OCI-LY1 (cell line): Measurements from ENCODE around the gene NKX3-2.

ENCODE experiments used
- H2AFZ ChIP-seq: fragments of 200-600 bp; sonication (generic), shearing (Covaris generic); 2 replicates; pipeline ENCODE4 v1.6.0; 2014; ENCODE audit warnings: antibody characterized with exemption, mild to moderate bottlenecking, low read length
- H3F3A ChIP-seq: fragments of 200-600 bp; sonication (generic), shearing (Covaris generic); 2 replicates; pipeline ENCODE4 v1.6.0; 2014; ENCODE audit warnings: mild to moderate bottlenecking, antibody characterized with exemption, low read length, moderate library complexity; ENCODE audit not compliant: insufficient read depth
- H3K27ac ChIP-seq: fragments of 200-600 bp; sonication (generic); 2 replicates; pipeline ENCODE4 v1.5.1; 2014; ENCODE audit warnings: low read length, mixed run types, mild to moderate bottlenecking, low read depth; ENCODE audit not compliant: poor library complexity, severe bottlenecking
- H3K27me3 ChIP-seq: fragments of 200-600 bp; sonication (generic); 2 replicates; pipeline ENCODE4 v1.6.0; 2014; ENCODE audit warnings: antibody characterized with exemption, mild to moderate bottlenecking, low read length, moderate library complexity; ENCODE audit not compliant: insufficient read depth
- H3K36me3 ChIP-seq: fragments of 200-600 bp; sonication (generic); 2 replicates; pipeline ENCODE4 v1.6.1; 2014; ENCODE audit warnings: mild to moderate bottlenecking, antibody characterized with exemption, low read length, moderate library complexity, mixed read lengths; ENCODE audit not compliant: insufficient read depth
- H3K4me1 ChIP-seq: fragments of 200-600 bp; sonication (generic); 2 replicates; pipeline ENCODE4 v1.5.1; 2014; ENCODE audit warnings: mild to moderate bottlenecking, low read length, moderate library complexity; ENCODE audit not compliant: insufficient read depth, severe bottlenecking
- H3K4me2 ChIP-seq: fragments of 200-600 bp; sonication (generic), shearing (Covaris generic); 2 replicates; pipeline ENCODE4 v1.6.1; 2014; ENCODE audit warnings: low read length
- H3K4me3 ChIP-seq: fragments of 200-600 bp; sonication (generic); 2 replicates; pipeline ENCODE4 v1.5.1; 2014; ENCODE audit warnings: low read length, low read depth, mild to moderate bottlenecking, mixed read lengths; ENCODE audit not compliant: poor library complexity, severe bottlenecking
- H3K79me2 ChIP-seq: fragments of 200-600 bp; shearing (Covaris generic); 2 replicates; pipeline ENCODE4 v1.6.1; 2016; ENCODE audit warnings: mixed run types, low read length, mixed read lengths; ENCODE audit not compliant: insufficient read depth
- H3K9ac ChIP-seq: fragments of 200-600 bp; sonication (generic), shearing (Covaris generic); 2 replicates; pipeline ENCODE4 v1.6.1; 2014; ENCODE audit warnings: mild to moderate bottlenecking, low read length, mixed read lengths
- H3K9me2 ChIP-seq: fragments of 200-600 bp; sonication (generic), shearing (Covaris generic); 2 replicates; pipeline ENCODE4 v1.6.1; 2014; ENCODE audit warnings: low read depth, mild to moderate bottlenecking, low read length, mixed read lengths
- H3K9me3 ChIP-seq: fragments of 200-600 bp; shearing (Covaris generic); 2 replicates; pipeline ENCODE4 v1.6.1; 2014; ENCODE audit warnings: low read length, mixed read lengths
- H4K20me1 ChIP-seq: fragments of 200-600 bp; sonication (generic), shearing (Covaris generic); 2 replicates; pipeline ENCODE4 v1.6.0; 2016; ENCODE audit warnings: mild to moderate bottlenecking, low read length; ENCODE audit not compliant: insufficient read depth
- CTCF ChIP-seq: fragments of 200-600 bp; sonication (generic), shearing (Covaris generic); IDR thresholded peaks from 2 replicates; pipeline ENCODE4 v1.5.1; 2017; ENCODE audit warnings: mild to moderate bottlenecking, antibody characterized with exemption, low read length, moderate library complexity, mixed read lengths
- EZH2 ChIP-seq: fragments of 200-600 bp; sonication (generic), shearing (Covaris generic); IDR thresholded peaks from 2 replicates; pipeline ENCODE4 v1.8.0; 2017; ENCODE audit warnings: borderline replicate concordance, mixed run types, mild to moderate bottlenecking, antibody characterized with exemption, low read length, moderate library complexity, mixed read lengths

Gene NKX3-2

DNA sequence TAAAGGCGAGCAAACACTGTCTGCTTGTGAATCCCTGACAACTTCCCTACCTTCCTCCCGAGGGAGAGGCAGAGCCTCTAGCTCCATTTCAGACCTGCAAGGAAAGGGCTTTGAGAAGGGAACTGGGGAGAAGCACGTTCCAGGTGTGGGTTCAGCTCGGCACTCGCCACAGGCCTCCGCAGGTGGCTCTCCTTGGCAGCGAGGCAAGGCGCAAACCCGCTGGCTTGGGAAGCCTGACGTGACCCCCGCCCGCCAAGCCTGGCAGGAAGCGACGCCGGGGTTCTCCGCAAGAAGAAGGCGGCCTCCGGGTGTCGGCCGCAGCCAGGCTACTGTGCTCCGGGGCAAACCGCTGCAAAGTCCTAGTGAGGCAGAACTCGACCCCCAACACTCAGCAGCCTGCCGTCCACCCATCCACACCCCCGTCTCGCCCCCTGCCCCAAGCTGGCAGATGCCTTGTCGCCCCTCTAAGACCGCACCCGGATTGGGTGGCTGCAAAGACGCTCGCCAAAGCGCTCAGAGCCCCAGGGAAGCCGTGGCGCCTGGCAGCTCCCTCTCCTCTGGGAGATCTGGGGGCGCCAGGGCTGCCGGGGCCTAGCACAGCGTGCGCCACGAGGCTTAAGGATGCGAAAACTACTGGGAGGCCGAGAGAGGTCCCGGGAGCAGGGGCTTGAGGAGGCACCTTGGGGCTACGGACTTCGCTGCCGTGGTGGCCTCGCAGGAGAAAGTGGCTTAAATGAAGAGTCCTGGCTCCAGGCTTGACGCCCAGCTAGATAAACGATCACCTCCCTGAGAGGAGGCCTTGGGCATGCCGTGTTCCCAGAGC, 21.8 kb downstream of the NKX3-2 start:
- Histone ChIP-seq H3K27ac (no peak overlapping the region), H4K20me1 (no peaks in the 10 kb centered on the region), H3K79me2 (no peaks in the 10 kb centered on the region), H3K9me3 (no peaks in the 10 kb centered on the region), H3K36me3 (no peaks in the 10 kb centered on the region), H3K9me2 (no peaks in the 10 kb centered on the region), H3K4me1 (no peaks in the 10 kb centered on the region), H3K9ac (no peak overlapping the region), H3K4me2 (no peak overlapping the region), H3F3A (no peaks in the 10 kb centered on the region), H3K4me3 (no peak overlapping the region), H3K27me3 (no peaks in the 10 kb centered on the region), H2AFZ (no peak overlapping the region)
- no peak for TF ChIP-seq CTCF
- TF ChIP-seq EZH2: no peak

DNA sequence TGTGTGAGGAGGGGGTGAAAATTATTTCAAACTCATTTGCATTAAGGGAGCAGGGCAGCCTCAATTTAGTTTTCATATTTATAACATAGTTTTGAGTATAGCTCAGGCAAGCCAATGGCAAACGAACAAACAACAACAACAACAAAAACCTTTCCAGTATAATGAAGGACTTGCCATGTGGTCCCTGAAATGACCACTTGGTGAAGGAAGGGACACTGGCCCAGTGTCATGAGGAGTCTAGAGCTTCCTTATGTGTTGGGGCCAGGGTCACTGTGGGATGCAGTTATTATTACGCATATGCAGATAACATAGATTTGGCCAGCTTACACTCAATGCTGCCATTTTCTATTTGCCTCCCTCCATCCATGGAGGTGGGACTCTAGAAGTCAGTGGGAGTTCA, 23.3 kb downstream of the NKX3-2 start:
- Histone ChIP-seq H3K9me2 (no peaks in the 10 kb centered on the region), H3K27ac (no peak overlapping the region), H3K27me3 (no peaks in the 10 kb centered on the region), H3K4me3 (no peak overlapping the region), H3K4me1 (no peaks in the 10 kb centered on the region), H2AFZ (no peak overlapping the region), H3F3A (no peaks in the 10 kb centered on the region), H3K79me2 (no peaks in the 10 kb centered on the region), H3K9me3 (no peaks in the 10 kb centered on the region), H4K20me1 (no peaks in the 10 kb centered on the region), H3K4me2 (no peak overlapping the region), H3K9ac (no peak overlapping the region), H3K36me3 (no peaks in the 10 kb centered on the region)
- no peak for TF ChIP-seq CTCF
- TF ChIP-seq EZH2: no peak

DNA sequence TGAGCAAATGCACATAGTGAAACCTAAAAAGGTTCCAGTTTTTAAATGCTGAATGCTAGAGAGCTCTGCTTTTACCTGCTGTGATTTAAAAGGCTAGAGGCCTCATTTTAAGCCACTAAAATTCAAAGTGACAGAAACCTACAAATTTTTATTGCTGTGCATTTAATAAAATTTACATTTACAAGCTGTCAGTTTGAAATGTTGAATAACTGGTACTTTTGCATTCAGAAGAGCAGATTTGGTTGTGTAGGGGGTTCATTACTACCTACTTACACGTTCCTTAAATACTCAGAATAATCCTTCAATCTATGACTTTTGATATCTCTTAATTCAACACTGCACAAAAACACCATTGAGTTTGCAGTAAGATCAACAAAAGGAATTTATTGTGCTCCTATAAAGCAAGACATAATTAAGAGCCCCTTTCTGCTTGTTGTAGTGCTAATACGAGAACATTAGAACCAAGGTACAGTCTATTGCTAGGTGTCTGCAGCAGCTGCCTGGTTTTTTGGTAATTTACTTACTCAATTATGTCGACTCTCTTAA, 27.9 kb downstream of the NKX3-2 start:
- Histone ChIP-seq H3K4me1 (no peaks in the 10 kb centered on the region), H3K9me3 (no peaks in the 10 kb centered on the region), H4K20me1 (no peaks in the 10 kb centered on the region), H3K27ac (no peak overlapping the region), H3K9me2 (no peaks in the 10 kb centered on the region), H3K79me2 (no peaks in the 10 kb centered on the region), H3K4me3 (no peak overlapping the region), H3K27me3 (no peaks in the 10 kb centered on the region), H2AFZ (no peak overlapping the region), H3K36me3 (no peaks in the 10 kb centered on the region), H3F3A (no peaks in the 10 kb centered on the region), H3K9ac (no peak overlapping the region), H3K4me2 (no peak overlapping the region)
- TF ChIP-seq CTCF (no peak), EZH2 (no peak)
